Mesendoderm (in vitro differentiated cells): ENCODE measurements around the gene ZNRF1.
"Not testable (repeated sequence)": the region's sequence is repeated elsewhere in the genome, so short reads cannot be mapped to it uniquely, and the experiment has no call there.

Experiments
- DNase-seq: peaks from one replicate; pipeline ENCODE4 v3.0.0; 2013
- H2AK5ac ChIP-seq: 2 replicates; pipeline ENCODE4 v1.6.1; 2013; ENCODE audit warnings: low read length, inconsistent platforms
- H2BK120ac ChIP-seq: 2 replicates; pipeline ENCODE4 v1.6.1; 2013; ENCODE audit warnings: low read depth, mild to moderate bottlenecking, low read length, moderate library complexity, mixed read lengths
- H2BK15ac ChIP-seq: replicated peaks from 2 replicates; pipeline ENCODE4 v1.6.1; 2013; ENCODE audit warnings: low read depth, mild to moderate bottlenecking, moderate library complexity
- H2BK5ac ChIP-seq: 2 replicates; pipeline ENCODE4 v1.6.1; 2013; ENCODE audit warnings: low read length, inconsistent platforms
- H3K18ac ChIP-seq: 2 replicates; pipeline ENCODE4 v1.6.1; 2013; ENCODE audit warnings: mild to moderate bottlenecking, low read length, mixed read lengths
- H3K23ac ChIP-seq: one replicate; pipeline ENCODE4 v1.6.1; 2013; ENCODE audit warnings: low read length
- H3K27ac ChIP-seq: 2 replicates; pipeline ENCODE4 v1.5.1; 2013; ENCODE audit warnings: low read depth, mild to moderate bottlenecking, inconsistent platforms, low read length, moderate library complexity
- H3K27me3 ChIP-seq: 2 replicates; pipeline ENCODE4 v1.6.1; 2013; ENCODE audit warnings: low read length, control low read depth, mild to moderate bottlenecking, inconsistent platforms; ENCODE audit not compliant: insufficient read depth, poor library complexity
- H3K36me3 ChIP-seq: 2 replicates; pipeline ENCODE4 v1.6.1; 2013; ENCODE audit warnings: low read length, inconsistent platforms; ENCODE audit not compliant: control insufficient read depth, insufficient read depth
- H3K4ac ChIP-seq: one replicate; pipeline ENCODE4 v1.6.1; 2013; ENCODE audit warnings: low read depth, mild to moderate bottlenecking, low read length, moderate library complexity
- H3K4me1 ChIP-seq: 2 replicates; pipeline ENCODE4 v1.6.1; 2013; ENCODE audit warnings: low read depth, low read length, inconsistent platforms; ENCODE audit not compliant: control insufficient read depth
- H3K4me2 ChIP-seq: 2 replicates; pipeline ENCODE4 v1.6.1; 2013; ENCODE audit warnings: low read length
- H3K4me3 ChIP-seq: 2 replicates; pipeline ENCODE4 v1.5.1; 2013; ENCODE audit warnings: mild to moderate bottlenecking, low read length
- H3K56ac ChIP-seq: one replicate; pipeline ENCODE4 v1.6.1; 2013; ENCODE audit warnings: low read length
- H3K79me1 ChIP-seq: 2 replicates; pipeline ENCODE4 v1.6.1; 2013; ENCODE audit warnings: low read length, inconsistent platforms
- H3K79me2 ChIP-seq: 2 replicates; pipeline ENCODE4 v1.6.1; 2013; ENCODE audit warnings: mild to moderate bottlenecking, low read length; ENCODE audit not compliant: control insufficient read depth, insufficient read depth
- H3K9ac ChIP-seq: 2 replicates; pipeline ENCODE4 v1.6.1; 2013; ENCODE audit warnings: low read length, inconsistent platforms
- H4K5ac ChIP-seq: one replicate; pipeline ENCODE4 v1.6.1; 2013; ENCODE audit warnings: low read length
- H4K8ac ChIP-seq: one replicate; pipeline ENCODE4 v1.6.1; 2013; ENCODE audit warnings: low read depth, mild to moderate bottlenecking, control low read depth, low read length, moderate library complexity
- WGBS: extraction: QIAGEN DNeasy Blood & Tissue Kit; methylation state at CpG from one replicate; pipeline ENCODE4 v1.1.7; 2013; ENCODE audit warnings: low lambda C conversion rate, missing lambda C conversion rate; ENCODE audit not compliant: insufficient coverage; ENCODE audit errors: extremely low coverage; 5-methylcytosine and 5-hydroxymethylcytosine counted together

The ZNRF1 gene

GRCh38 chr16:75120253-75120652, 121.4 kb downstream of the ZNRF1 start:
- no peak overlapping the region for H4K8ac ChIP-seq
- H4K5ac ChIP-seq = no peak overlapping the region
- H3K79me1 ChIP-seq = no peaks in the 10 kb centered on the region
- H3K4me2 ChIP-seq = no peak overlapping the region
- no peak overlapping the region for H3K56ac ChIP-seq
- H3K9ac ChIP-seq = no peak overlapping the region
- no peak overlapping the region for H2AK5ac ChIP-seq
- no peak overlapping the region for H3K23ac ChIP-seq
- no peak overlapping the region for H3K18ac ChIP-seq
- WGBS = no CpG with 5 or more reads among the region's 4 CpGs
- no peaks in the 10 kb centered on the region for H3K27me3 ChIP-seq
- no peak for DNase-seq
- no peak overlapping the region for H2BK120ac ChIP-seq
- no peak overlapping the region for H3K4me3 ChIP-seq
- no peaks in the 10 kb centered on the region for H3K79me2 ChIP-seq
- no peak overlapping the region for H3K4ac ChIP-seq
- H2BK5ac ChIP-seq = no peak overlapping the region
- peaks cover 5% of the 10 kb centered on the region for H3K4me1 ChIP-seq
- H2BK15ac ChIP-seq = no peak overlapping the region
- H3K27ac ChIP-seq = no peak overlapping the region
- H3K36me3 ChIP-seq = no peaks in the 10 kb centered on the region

GRCh38 chr16:75121949-75122568, 123.2 kb downstream of the ZNRF1 start:
- peak overlapping the region; percentile 23 for H3K4me3 ChIP-seq
- no peak overlapping the region for H3K56ac ChIP-seq
- H3K79me2 ChIP-seq = no peaks in the 10 kb centered on the region
- H2BK5ac ChIP-seq = no peak overlapping the region
- no peak overlapping the region for H2BK120ac ChIP-seq
- H3K18ac ChIP-seq = no peak overlapping the region
- H3K4ac ChIP-seq = no peak overlapping the region
- H3K4me1 ChIP-seq = peaks cover 5% of the 10 kb centered on the region
- H3K23ac ChIP-seq = no peak overlapping the region
- no peak overlapping the region for H4K8ac ChIP-seq
- no peaks in the 10 kb centered on the region for H3K36me3 ChIP-seq
- no peak overlapping the region for H3K9ac ChIP-seq
- no peak overlapping the region for H2AK5ac ChIP-seq
- no peak overlapping the region for H4K5ac ChIP-seq
- no peaks in the 10 kb centered on the region for H3K79me1 ChIP-seq
- no CpG with 5 or more reads among the region's 6 CpGs for WGBS
- H2BK15ac ChIP-seq = no peak overlapping the region
- no peak overlapping the region for H3K27ac ChIP-seq
- no peak for DNase-seq
- no peaks in the 10 kb centered on the region for H3K27me3 ChIP-seq
- H3K4me2 ChIP-seq = no peak overlapping the region

GRCh38 chr16:75122609-75123008, 123.8 kb downstream of the ZNRF1 start:
- no peaks in the 10 kb centered on the region for H3K79me2 ChIP-seq
- H3K56ac ChIP-seq = no peak overlapping the region
- no peak for DNase-seq
- H3K4ac ChIP-seq = no peak overlapping the region
- no peak overlapping the region for H3K4me3 ChIP-seq
- no peak overlapping the region for H2BK5ac ChIP-seq
- H3K23ac ChIP-seq = no peak overlapping the region
- no peak overlapping the region for H4K5ac ChIP-seq
- H2BK120ac ChIP-seq = no peak overlapping the region
- WGBS = no CpG with 5 or more reads among the region's 1 CpG
- no peaks in the 10 kb centered on the region for H3K36me3 ChIP-seq
- no peak overlapping the region for H3K9ac ChIP-seq
- no peaks in the 10 kb centered on the region for H3K79me1 ChIP-seq
- no peak overlapping the region for H2AK5ac ChIP-seq
- no peak overlapping the region for H4K8ac ChIP-seq
- no peak overlapping the region for H3K18ac ChIP-seq
- peaks cover 5% of the 10 kb centered on the region for H3K4me1 ChIP-seq
- H3K27me3 ChIP-seq = no peaks in the 10 kb centered on the region
- no peak overlapping the region for H2BK15ac ChIP-seq
- no peak overlapping the region for H3K27ac ChIP-seq
- H3K4me2 ChIP-seq = no peak overlapping the region

- no peaks in the 10 kb centered on the region for H3K79me2 ChIP-seq
- no peak overlapping the region for H3K9ac ChIP-seq
- no CpG with 5 or more reads among the region's 4 CpGs for WGBS
- peaks cover 2% of the 10 kb centered on the region for H3K4me1 ChIP-seq
- H3K79me1 ChIP-seq = no peaks in the 10 kb centered on the region
- no peak overlapping the region for H3K4me2 ChIP-seq
- no peak overlapping the region for H3K4me3 ChIP-seq
- H3K23ac ChIP-seq = no peak overlapping the region
- H3K56ac ChIP-seq = no peak overlapping the region
- H2AK5ac ChIP-seq = no peak overlapping the region
- H4K8ac ChIP-seq = no peak overlapping the region
- no peak overlapping the region for H3K18ac ChIP-seq
- no peaks in the 10 kb centered on the region for H3K27me3 ChIP-seq
- H3K36me3 ChIP-seq = no peaks in the 10 kb centered on the region
- DNase-seq = no peak
- no peak overlapping the region for H4K5ac ChIP-seq
- H2BK15ac ChIP-seq = no peak overlapping the region
- H2BK5ac ChIP-seq = no peak overlapping the region
- H2BK120ac ChIP-seq = no peak overlapping the region
- H3K27ac ChIP-seq = no peak overlapping the region
- no peak overlapping the region for H3K4ac ChIP-seq
These were observed 129.0 kb downstream of the ZNRF1 start for GRCh38 chr16:75127713-75128415.

- not testable (repeated sequence) for H3K4ac ChIP-seq, H4K5ac ChIP-seq, H4K8ac ChIP-seq, H3K4me3 ChIP-seq, H2BK15ac ChIP-seq, H3K36me3 ChIP-seq, H3K4me2 ChIP-seq, H3K9ac ChIP-seq, H3K79me2 ChIP-seq, H3K18ac ChIP-seq, H3K23ac ChIP-seq, H2AK5ac ChIP-seq, H2BK5ac ChIP-seq, H3K4me1 ChIP-seq, H3K27ac ChIP-seq, H3K79me1 ChIP-seq, H2BK120ac ChIP-seq, H3K27me3 ChIP-seq
- H3K56ac ChIP-seq = peak overlapping the region; percentile 42
- no CpG with 5 or more reads among the region's 5 CpGs for WGBS
- peak; percentile 72 for DNase-seq
These were observed 130.8 kb downstream of the ZNRF1 start for GRCh38 chr16:75129421-75130149.
